NCI-H2227 treated with DMSO at 0.1 percent for 48 hours (cell line): ENCODE results near the gene ASS1.

Experiments
- DNase-seq: peaks from one replicate; lab custom pipeline; 2025; lab: John Stamatoyannopoulos, UW

Gene ASS1

GRCh38 chr9:130454096-130454811 lies 9.5 kb downstream of the ASS1 start:
- no peak for DNase-seq

- no peak for DNase-seq
These were observed 10.1 kb downstream of the ASS1 start for GRCh38 chr9:130454812-130455325.

- DNase-seq = no peak
These were observed 13.5 kb downstream of the ASS1 start for GRCh38 chr9:130458027-130458803.

DNA sequence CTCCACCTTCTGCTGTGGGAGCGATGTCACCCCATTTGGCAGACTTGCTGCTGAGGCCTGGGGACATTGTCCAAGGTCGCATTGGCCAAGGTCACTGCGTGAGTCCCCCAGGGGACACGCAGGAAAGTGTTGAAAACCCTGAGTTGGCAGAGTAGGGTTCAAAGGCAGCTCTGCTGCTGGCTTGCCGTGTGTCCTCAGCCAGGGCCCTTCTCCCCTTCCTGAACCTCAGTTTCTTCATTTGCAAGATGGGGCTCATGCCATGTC lies 14.0 kb downstream of the ASS1 start:
- DNase-seq = no peak

DNA sequence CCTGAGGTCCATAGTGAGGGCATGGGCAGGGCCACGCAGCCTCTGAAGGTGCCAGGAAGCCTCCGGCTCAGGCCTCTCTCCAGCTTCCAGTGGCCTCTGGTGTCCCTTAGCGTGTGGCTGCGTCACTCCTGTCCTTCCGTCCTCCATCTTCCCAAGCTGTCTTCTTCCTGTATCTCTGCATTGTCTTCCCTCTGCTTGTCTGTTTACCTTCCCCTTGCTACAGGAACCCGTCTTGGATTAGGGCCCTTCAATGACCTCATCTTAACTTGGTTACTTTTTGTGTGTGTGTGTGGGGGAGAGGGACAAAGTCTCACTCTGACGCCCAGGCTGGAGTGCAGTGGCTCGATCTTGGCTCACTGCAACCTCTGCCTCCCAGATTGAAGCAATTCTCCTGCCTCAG lies 14.4 kb downstream of the ASS1 start:
- DNase-seq = no peak

GRCh38 chr9:130459941-130460669 lies 15.3 kb downstream of the ASS1 start:
- no peak for DNase-seq

- peak; percentile 13 for DNase-seq
These were observed 16.5 kb downstream of the ASS1 start for GRCh38 chr9:130461218-130461630.

DNA sequence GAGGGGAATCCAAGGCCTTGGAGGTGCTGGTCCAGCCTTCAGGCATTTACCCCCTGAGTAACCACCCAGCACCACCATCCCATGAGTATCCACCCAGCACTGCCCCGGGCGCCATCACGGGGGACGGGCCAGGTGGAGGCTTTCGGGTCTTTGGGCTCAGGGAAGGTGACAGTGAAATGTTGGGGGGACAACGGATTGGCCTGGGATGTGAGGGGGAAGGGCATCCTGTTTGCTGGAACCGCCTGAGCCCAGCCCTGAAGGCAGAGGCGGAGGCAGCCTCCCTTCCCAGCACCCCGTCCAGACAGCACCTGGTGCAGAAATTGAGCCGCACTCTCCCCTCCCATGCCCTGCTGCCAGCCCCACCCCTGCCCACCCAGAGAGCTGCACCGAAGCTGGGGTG lies 17.0 kb downstream of the ASS1 start:
- DNase-seq = no peak

GRCh38 chr9:130462685-130463540 lies 18.2 kb downstream of the ASS1 start:
- no peak for DNase-seq

DNA sequence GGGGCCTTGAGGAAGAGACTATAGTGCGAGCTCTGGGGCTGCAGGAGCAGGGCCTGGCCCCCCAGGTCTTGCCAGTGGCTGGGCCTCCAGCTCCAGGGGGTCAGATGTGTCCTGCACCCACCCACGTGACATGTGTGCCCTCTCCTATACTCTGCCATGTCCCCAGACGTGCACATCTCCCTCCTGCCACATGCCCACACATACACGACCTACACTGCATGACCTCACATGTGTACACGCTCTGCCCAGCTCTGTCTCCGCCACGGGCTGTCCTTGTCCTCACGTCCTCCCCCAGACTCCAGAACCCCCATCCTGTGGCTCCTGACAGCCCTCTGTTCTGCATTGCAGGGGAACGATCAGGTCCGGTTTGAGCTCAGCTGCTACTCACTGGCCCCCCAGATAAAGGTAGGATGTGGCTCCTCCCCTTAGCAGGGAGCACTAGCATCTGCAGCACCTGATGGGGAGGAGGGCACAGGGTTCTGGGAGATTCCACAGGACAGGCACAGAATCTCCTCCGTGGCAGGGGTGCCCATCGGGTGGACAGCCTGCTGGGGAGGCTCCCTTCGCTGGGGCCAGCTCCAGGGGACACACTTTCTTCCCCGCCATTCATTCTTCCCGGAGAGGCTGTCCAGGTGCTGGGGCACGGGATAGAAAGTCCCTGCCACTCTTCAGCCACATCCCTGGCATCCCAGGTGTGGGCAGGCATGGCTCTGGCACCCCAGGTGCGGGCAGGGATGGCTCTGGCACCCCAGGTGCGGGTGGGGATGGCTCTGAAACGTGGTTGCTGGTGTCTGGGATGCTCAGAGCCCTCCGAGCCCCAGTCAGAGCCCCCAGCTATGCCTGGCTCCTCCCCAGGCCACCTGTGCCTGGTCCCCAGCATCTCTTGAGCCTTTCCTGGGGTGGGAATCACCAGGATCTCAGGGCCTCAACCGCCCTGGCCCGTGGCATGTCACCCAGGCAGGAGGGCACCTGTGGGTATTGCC lies 19.3 kb downstream of the ASS1 start:
- DNase-seq = no peak

DNA sequence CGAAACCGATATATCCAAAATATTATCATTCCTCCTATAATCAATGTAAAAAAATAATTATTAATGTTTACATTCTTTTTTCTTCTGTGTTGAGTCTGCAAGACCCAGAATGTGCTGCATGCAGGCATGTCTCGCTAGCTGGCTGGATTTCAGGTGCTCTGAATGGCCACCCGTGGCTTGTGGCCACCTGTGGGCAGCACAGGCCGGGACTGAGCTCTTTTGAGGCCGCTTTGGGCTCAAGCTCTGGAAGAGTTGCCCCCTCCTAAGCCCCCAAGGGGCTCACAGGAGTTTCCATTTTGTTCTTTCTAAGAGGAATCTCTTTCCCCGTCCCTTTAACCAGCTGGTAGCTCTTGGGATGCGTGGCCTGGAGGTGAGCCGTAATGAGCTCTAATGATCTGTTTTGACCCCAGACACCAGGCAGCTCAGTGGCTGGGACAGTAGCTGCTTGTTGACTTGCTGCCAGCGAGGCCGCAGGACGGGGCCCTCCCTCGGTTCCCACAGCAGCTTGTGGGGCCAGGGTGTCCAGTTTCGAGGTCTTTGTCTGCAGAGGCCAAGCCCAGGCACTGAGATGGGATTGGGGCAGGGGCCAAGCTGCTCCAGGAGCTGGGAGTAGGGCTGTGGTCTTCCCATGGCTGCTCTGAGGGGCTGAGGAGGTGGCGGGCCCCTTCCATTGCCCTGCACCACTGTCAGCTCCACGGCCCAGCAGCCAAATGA lies 20.8 kb downstream of the ASS1 start:
- peak; percentile 13 for DNase-seq

GRCh38 chr9:130466537-130467217 lies 21.9 kb downstream of the ASS1 start:
- peak; percentile 68 for DNase-seq

GRCh38 chr9:130467316-130467715 lies 22.6 kb downstream of the ASS1 start:
- peak; percentile 82 for DNase-seq

- DNase-seq = no peak
These were observed 23.8 kb downstream of the ASS1 start for GRCh38 chr9:130468566-130468965.

- no peak for DNase-seq
These were observed 25.5 kb downstream of the ASS1 start for GRCh38 chr9:130470269-130470668.

GRCh38 chr9:130470950-130471349 lies 26.2 kb downstream of the ASS1 start:
- DNase-seq = no peak

DNA sequence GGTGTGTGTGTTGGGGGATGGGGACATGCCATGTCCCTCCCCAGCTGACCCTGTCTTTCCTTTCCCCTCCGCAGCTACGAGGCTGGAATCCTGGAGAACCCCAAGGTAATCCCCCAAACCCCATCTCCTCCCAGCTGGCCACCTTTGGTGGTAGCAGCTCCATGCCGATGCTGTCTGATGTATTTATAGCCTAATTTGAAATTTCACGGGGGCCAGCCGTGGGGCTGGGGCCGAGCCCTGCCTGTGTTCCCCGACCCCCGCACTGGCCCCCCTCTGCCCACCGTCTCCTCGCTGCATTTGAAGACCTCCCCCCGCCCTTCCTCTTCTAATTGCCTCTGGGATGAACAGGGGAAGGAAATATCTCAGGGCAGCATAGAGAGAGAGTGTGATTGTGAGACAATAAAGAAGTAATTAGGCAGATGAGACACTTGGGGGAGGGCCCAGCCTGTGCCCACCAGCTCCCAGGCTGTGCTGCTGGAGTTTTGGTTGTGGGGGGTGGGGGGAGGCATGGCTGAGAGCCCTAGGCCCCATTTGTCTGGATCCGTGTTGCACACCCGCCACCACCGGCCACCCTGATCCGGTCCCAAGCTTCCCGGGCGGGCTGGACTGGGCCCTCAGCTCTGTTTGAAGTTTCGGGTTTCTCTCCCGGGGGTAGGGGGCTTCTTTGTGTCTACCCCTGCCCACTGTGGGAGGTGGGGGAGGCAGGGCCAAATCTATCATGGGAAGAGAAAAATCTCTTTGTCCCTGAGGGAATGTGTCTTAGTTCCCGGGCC lies 26.8 kb downstream of the ASS1 start:
- DNase-seq = no peak

GRCh38 chr9:130472184-130472705 lies 27.5 kb downstream of the ASS1 start:
- DNase-seq = no peak
